Activated T-cell treated with anti-CD3 and anti-CD28 coated beads, Interleukin-2, amount 50 U/mL, for 24 hours (primary cell): Measurements from ENCODE around the gene PRKACG.

ENCODE experiments used
- DNase-seq: peaks from one replicate; pipeline ENCODE4 v3.0.0-alpha.2; 2020
- H3K27ac Mint-ChIP-seq: 2 replicates; pipeline ENCODE4 v1.8.0; 2020; ENCODE audit warnings: mild to moderate bottlenecking, mixed read lengths
- H3K27me3 Mint-ChIP-seq: 2 replicates; pipeline ENCODE4 v1.8.0; 2020; ENCODE audit warnings: mixed read lengths
- H3K36me3 Mint-ChIP-seq: 2 replicates; pipeline ENCODE4 v1.8.0; 2020; ENCODE audit warnings: low read depth, mixed read lengths
- H3K4me1 Mint-ChIP-seq: 2 replicates; pipeline ENCODE4 v1.8.0; 2020; ENCODE audit warnings: low read depth, mixed read lengths
- H3K4me3 Mint-ChIP-seq: 2 replicates; pipeline ENCODE4 v1.8.0; 2020; ENCODE audit warnings: mild to moderate bottlenecking, moderate library complexity, mixed read lengths
- H3K9me3 Mint-ChIP-seq: 2 replicates; pipeline ENCODE4 v1.8.0; 2020; ENCODE audit warnings: mixed read lengths

The PRKACG gene

GRCh38 chr9:68964102-68964541 is 49.8 kb downstream of the PRKACG start:
- Mint-ChIP-seq H3K36me3 (no peaks in the 10 kb centered on the region), H3K9me3 (no peaks in the 10 kb centered on the region), H3K4me1 (no peaks in the 10 kb centered on the region), H3K4me3 (no peak overlapping the region), H3K27me3 (peaks cover 12% of the 10 kb centered on the region), H3K27ac (no peak overlapping the region)
- no peak for DNase-seq

DNA sequence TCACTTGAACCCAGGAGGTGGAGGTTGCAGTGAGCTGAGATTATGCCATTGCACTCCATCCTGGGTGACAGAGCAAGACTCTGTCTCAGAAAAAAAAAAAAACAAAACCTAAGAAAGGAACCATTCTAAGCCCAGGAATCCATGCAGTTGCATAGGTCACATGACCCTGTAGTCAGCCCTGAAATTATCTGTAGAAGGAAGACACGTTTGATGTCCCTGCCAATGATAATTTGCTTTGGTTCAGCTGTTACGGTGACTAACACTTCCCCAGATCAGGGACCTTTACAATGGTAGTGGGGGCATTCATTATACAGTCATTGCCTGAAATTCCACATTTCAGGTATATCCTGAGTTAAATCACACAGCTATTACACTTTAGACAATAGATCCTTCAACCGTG is 50.5 kb downstream of the PRKACG start:
- H3K9me3 Mint-ChIP-seq = no peaks in the 10 kb centered on the region
- no peak overlapping the region for H3K27ac Mint-ChIP-seq
- H3K4me1 Mint-ChIP-seq = no peaks in the 10 kb centered on the region
- peaks cover 12% of the 10 kb centered on the region for H3K27me3 Mint-ChIP-seq
- DNase-seq = no peak
- no peaks in the 10 kb centered on the region for H3K36me3 Mint-ChIP-seq
- H3K4me3 Mint-ChIP-seq = no peak overlapping the region
